Fibroblast of lung (primary cell): ENCODE data around the gene HDAC8.

Experiments used
- CTCF ChIP-seq, 2 donors: IDR thresholded peaks in 1 of 2; conservative IDR thresholded peaks in 1 of 2; 1 replicate in 1 of 2; 2 replicates in 1 of 2; pipeline ENCODE4 v1.5.1; 2011 to 2012; ENCODE audit warnings: low read length in 2 of 2, control low read depth in 1 of 2, inconsistent platforms in 1 of 2, low read depth in 1 of 2, mild to moderate bottlenecking in 1 of 2
- EZH2 ChIP-seq: IDR thresholded peaks from 2 replicates; pipeline ENCODE4 v1.5.1; 2012; ENCODE audit warnings: low read length, control low read depth, mild to moderate bottlenecking; ENCODE audit errors: missing control alignments

DNA sequence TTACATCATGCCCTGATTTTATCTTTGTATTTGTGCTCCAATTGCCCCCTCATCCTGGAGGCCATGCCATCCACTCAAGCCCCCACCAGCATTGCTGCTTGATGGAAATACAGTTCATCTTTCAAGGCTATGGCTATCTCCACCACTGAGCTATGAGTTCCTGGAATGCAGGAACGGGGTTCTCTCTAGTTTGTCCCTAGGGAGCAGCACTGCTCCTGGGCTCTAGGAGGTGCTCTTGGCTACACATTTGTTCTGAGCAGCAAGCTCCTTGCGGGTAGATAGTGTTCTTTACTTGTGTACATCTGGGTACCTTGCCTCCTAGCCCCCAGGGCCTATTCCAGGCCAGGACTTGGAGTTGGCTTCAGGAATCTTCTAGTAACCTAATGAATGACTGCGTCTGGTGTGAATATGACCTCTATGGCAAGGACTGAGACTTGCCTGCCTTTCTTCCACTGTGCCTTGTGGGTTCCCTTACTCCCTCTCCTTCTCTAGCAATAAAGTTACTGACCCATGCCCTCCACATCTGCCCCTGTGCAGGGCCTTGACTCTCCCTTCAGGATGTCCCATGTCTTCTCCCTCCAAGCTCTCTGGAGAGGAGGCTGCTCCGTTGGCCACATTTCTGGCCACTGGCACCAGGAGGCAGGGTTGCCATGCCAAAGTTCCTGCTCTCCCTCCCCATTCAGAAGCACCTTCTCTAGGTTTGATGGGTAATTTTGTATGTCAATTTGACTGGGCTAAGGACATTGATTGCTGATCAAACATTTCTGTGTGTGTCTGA is 274.5 kb downstream of the HDAC8 start:
- peak; percentile 5 to 28 for TF ChIP-seq CTCF (conservative IDR thresholded peaks at IDR 0.05 in 1 of 2, IDR thresholded peaks at IDR 0.05 in 1 of 2; ENCODE audit: low read depth in 1 of 2, low read length in 2 of 2)
- TF ChIP-seq EZH2, result no peak
